H7 (cell line): ENCODE measurements around the gene TMUB1. TPM values are rescaled to one million over a fixed set of nuclear protein-coding genes. Genes with fewer than 3 reads are reported as not detected.

ENCODE experiments used
- DNase-seq: peaks from one replicate; pipeline ENCODE4 v3.0.0; 2012
- H3K27me3 ChIP-seq: 2 replicates; pipeline ENCODE4 v1.6.0; 2011; ENCODE audit warnings: mild to moderate bottlenecking, low read length; ENCODE audit not compliant: control insufficient read depth, insufficient read depth
- H3K36me3 ChIP-seq: replicated peaks from 2 replicates; pipeline ENCODE4 v1.5.1; 2011; ENCODE audit warnings: low read length; ENCODE audit not compliant: control insufficient read depth, insufficient read depth
- H3K4me3 ChIP-seq: 2 replicates; pipeline ENCODE4 v1.5.1; 2011; ENCODE audit warnings: low read depth, mild to moderate bottlenecking, control low read depth, low read length, moderate library complexity; ENCODE audit not compliant: insufficient read depth
- total RNA-seq: library from RNA; depleted of rRNA; stranded (reverse); fragments of >200 nt; shearing (Covaris generic); gene quantifications from 2 replicates; pipeline ENCODE4 v1.2.3, GENCODE V29; 2014

The TMUB1 gene
- total RNA-seq, 1 experiment from 2014 or later: 73.4 TPM

DNA sequence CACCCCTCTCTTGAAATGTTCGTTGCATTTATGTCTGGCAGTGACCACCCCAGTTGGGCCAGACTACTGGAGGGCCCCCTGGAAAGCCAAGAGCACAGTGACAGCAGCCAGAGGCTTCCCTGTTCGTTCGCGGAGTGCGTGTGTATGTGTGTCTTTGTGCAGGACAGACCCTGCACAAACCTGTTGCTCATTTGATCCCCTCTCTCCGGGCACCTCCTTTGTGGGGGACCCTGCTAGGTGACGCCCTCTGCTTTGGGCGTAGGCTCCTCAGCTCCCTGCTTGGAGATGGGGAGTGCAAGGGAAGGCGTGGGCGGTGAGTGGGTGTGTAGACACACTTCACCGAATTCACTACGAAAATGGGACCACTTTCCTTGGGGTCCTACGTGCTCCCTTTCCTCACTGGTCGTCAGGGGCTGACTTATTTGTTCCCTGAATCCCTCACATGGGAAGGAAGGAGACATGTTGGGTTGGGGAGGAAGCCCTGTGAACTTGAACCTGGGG lies 41.7 kb upstream of the TMUB1 start:
- peak overlapping the region; percentile 47; the same call in 1 of the 2 replicates for H3K4me3 ChIP-seq
- no peak for DNase-seq
- H3K27me3 ChIP-seq: peaks cover 3% of the 10 kb centered on the region; the same call in 1 of the 2 replicates
- peaks cover 7% of the 10 kb centered on the region for H3K36me3 ChIP-seq

- Histone ChIP-seq H3K4me3 (no peak overlapping the region), H3K36me3 (peaks cover 8% of the 10 kb centered on the region), H3K27me3 (peaks cover 3% of the 10 kb centered on the region; the same call in 1 of the 2 replicates)
- DNase-seq: no peak
Measured at GRCh38 chr7:151124481-151124880, 41.2 kb upstream of the TMUB1 start.

- H3K36me3 ChIP-seq: peaks cover 13% of the 10 kb centered on the region
- peak; percentile 97 for DNase-seq
- H3K27me3 ChIP-seq: peaks cover 3% of the 10 kb centered on the region; the same call in 1 of the 2 replicates
- H3K4me3 ChIP-seq: no peak overlapping the region
Measured at GRCh38 chr7:151123822-151124464, 40.6 kb upstream of the TMUB1 start.

DNA sequence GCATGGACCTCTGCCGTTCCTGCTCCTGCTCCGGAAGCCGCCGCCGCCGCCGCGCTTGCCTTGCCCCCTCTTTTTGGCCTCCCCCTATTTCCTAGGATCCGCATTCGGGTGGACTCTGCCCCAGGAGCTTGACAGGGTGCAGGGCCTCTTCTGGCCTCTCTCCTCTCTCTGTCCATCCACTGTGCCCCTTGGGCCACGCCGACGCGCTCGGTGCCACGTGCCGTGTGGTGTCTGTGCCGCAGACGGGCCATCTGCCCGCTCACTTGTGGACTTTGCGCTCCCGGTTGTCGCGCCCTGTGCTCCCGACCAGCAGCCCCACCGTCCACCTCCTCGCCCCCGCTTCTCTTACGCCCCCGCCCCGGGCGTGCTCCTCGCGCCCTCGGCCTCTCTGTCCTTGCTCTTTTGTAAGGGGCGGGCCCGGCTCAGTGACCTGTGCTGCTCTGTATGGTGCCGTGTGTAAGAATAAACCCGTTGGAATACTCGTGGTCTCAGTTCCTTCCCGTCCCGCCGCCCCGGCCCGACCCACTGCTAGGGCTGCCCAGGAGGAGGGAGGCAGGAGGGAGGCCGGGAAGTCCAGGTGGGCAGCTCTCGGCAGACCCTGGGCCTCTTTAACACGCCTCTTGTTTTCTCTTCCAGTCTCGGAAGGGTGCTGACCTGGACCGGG lies 40.0 kb upstream of the TMUB1 start:
- DNase-seq: peak; percentile 71
- Histone ChIP-seq H3K36me3 (peaks cover 13% of the 10 kb centered on the region), H3K4me3 (no peak overlapping the region), H3K27me3 (peaks cover 3% of the 10 kb centered on the region; the same call in 1 of the 2 replicates)

DNA sequence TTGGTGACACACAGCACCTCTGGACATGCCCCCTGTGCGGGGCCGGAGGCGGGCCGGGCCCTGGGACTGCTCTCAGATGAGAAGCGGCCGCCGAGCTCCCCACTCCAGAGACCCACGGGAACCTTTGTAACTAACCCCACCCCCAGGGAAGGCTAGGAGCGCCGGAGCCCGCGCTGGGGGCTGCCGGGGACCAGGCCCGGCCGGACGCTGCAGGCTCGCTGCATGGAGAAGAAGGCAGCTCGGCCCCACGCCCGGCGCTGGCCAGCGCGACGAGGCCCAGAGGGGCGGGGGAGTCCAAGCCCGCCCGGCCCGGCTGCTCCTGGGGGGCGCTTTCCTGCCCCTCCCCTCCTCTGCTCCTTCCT lies 39.5 kb upstream of the TMUB1 start:
- H3K27me3 ChIP-seq: peaks cover 3% of the 10 kb centered on the region; the same call in 1 of the 2 replicates
- no peak overlapping the region for H3K4me3 ChIP-seq
- peak; percentile 71 for DNase-seq
- H3K36me3 ChIP-seq: peaks cover 12% of the 10 kb centered on the region

DNA sequence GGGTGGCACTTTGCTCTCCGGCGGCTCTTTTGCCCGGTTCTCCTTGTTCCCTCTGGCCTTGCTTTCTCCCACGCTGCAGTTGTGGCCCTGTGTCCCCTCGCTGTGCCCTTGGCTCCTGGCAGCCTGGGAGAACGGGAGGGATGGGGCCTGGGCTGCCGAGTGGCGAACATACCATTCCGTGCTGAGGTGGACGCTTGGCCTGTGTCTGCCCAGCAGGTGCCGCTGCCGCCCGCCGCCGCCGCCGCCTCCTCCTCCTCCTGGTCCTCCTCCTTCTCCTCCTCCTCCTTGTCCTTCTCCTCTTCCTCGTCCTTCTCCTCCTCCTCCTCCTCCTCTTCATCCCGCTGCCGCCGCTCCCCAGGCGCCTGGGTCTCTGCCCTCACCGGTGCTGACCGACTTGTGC lies 39.0 kb upstream of the TMUB1 start:
- H3K4me3 ChIP-seq: no peak overlapping the region
- H3K36me3 ChIP-seq: peaks cover 12% of the 10 kb centered on the region
- DNase-seq: peak; percentile 80
- H3K27me3 ChIP-seq: peaks cover 3% of the 10 kb centered on the region; the same call in 1 of the 2 replicates

- no peak for DNase-seq
- H3K36me3 ChIP-seq: peaks cover 12% of the 10 kb centered on the region
Measured at GRCh38 chr7:151121380-151122170, 38.3 kb upstream of the TMUB1 start.

GRCh38 chr7:151120896-151121295 lies 37.6 kb upstream of the TMUB1 start:
- H3K27me3 ChIP-seq: peaks cover under 1% of the 10 kb centered on the region; the same call in 1 of the 2 replicates
- DNase-seq: no peak
- no peak overlapping the region for H3K4me3 ChIP-seq
- peaks cover 12% of the 10 kb centered on the region for H3K36me3 ChIP-seq

More at GRCh38 chr7:151121380-151122170, 38.3 kb upstream of the TMUB1 start:
- H3K27me3 ChIP-seq: no peaks in the 10 kb centered on the region; the same call in 1 of the 2 replicates
- H3K4me3 ChIP-seq: no peak overlapping the region

DNA sequence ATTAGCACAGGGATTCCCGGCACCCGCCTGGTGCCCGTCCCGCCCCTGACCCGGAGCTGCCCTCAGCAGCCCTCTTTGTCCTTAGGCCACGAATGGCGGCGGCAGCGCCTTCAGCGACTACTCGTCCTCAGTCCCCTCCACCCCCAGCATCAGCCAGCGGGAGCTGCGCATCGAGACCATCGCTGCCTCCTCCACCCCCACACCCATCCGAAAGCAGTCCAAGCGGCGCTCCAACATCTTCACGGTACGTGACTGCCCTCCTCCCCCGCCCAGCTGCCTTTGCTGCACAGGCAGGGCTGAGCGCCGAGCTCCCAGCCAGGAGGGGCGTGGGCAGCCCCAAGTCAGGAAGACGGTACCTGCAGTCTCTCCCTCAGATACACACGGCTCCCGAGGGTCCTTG lies 36.6 kb upstream of the TMUB1 start:
- no peak for DNase-seq
- peaks cover 3% of the 10 kb centered on the region; the same call in 1 of the 2 replicates for H3K27me3 ChIP-seq
- no peak overlapping the region for H3K4me3 ChIP-seq
- H3K36me3 ChIP-seq: peaks cover 12% of the 10 kb centered on the region

GRCh38 chr7:151119055-151119415 lies 35.7 kb upstream of the TMUB1 start:
- no peak for DNase-seq

DNA sequence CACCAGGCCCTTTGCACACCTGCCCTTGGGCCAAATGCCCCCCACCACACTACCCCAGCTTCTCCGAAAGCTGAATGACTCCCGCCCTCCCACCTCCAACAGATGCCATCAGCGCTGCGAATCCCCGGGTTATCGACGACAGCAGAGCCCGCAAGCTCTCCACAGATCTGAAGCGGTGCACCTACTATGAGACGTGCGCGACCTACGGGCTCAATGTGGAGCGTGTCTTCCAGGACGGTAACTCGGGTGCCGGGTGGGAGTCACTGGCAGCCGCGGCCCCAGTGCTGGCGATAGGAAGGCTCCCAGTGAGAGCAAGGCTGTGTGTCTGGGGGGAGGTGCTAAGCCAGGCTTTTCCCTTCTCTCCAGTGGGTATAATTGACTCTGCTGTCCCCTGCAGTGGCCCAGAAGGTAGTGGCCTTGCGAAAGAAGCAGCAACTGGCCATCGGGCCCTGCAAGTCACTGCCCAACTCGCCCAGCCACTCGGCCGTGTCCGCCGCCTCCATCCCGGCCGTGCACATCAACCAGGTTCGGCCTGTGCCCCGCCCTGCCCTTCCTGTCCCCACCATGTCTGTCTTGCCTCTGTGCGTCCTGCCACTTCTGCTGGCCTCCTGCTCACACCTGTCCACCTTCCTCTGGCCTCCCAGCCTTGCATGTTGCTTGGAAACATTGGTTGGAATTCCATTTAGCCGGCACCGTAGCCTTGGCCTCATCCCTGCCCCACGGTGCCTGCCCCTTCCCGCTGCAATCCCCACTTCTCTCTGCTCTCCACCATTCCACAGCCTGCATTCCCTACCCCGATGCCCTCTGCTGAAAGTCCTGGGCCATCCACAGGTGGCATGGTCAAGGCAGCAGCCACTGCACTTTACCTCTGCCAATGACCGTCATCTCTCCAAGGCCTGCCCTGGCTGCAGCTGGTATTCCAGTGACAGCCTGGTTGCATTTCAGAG lies 35.1 kb upstream of the TMUB1 start:
- DNase-seq: no peak
- Histone ChIP-seq H3K36me3 (peaks cover 11% of the 10 kb centered on the region), H3K27me3 (peaks cover 3% of the 10 kb centered on the region; the same call in 1 of the 2 replicates), H3K4me3 (no peak overlapping the region)

More at GRCh38 chr7:151119055-151119415, 35.7 kb upstream of the TMUB1 start:
- H3K4me3 ChIP-seq: no peak overlapping the region
- H3K27me3 ChIP-seq: peaks cover 3% of the 10 kb centered on the region; the same call in 1 of the 2 replicates
- peaks cover 11% of the 10 kb centered on the region for H3K36me3 ChIP-seq

DNA sequence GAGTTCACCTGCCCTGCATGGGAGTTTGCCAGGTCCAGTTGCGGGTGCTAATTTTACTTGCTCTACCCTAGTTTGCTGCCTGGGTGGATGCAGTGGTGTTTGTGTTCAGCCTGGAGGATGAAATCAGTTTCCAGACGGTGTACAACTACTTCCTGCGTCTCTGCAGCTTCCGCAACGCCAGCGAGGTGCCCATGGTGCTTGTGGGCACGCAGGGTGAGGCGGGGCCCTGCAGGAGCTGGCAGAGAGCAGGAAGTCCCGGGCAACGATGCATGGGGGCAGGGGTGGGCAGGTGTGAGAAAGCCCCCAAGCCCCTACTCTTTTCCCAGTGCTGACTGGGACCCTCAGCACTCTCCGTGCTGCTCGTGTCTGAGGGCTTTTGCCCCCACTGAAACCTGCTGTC lies 34.3 kb upstream of the TMUB1 start:
- Histone ChIP-seq H3K4me3 (no peak overlapping the region), H3K27me3 (peaks cover 3% of the 10 kb centered on the region; the same call in 1 of the 2 replicates), H3K36me3 (peaks cover 11% of the 10 kb centered on the region)
- DNase-seq: no peak

DNA sequence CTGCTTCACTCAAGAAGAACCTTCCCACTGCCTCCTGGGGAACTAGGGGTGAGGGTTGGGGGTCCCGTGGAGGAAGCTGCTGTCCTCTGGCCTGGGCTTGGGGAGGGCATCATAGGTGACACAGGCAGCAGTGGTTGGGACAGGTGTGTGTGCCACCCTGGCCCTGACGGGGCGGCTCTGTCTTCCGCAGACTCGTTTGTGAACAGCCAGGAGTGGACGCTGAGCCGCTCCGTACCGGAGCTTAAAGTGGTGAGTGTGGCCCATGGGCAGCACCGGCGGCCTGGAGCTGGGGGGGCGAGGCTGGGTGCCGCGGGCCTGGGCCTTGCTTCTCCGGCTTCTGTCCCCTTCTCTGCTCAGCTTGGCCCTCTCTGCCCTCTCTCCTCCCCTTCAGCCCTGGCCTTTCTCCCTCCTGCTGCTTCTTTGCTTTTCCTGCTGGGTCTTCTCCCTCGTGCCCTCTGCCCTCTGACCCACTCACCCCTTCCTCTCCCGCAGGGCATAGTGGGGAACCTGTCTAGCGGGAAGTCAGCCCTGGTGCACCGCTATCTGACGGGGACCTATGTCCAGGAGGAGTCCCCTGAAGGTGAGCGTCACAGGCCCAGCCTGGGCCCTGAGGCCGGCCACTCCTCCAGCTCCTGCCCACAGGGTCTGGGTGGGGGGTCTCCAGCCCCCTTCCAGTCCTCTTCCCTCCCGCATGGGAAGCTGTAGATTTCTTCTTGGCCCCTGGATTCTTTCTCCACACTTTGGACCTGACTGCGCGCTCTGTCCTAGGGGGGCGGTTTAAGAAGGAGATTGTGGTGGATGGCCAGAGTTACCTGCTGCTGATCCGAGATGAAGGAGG lies 33.5 kb upstream of the TMUB1 start:
- peaks cover 3% of the 10 kb centered on the region; the same call in 1 of the 2 replicates for H3K27me3 ChIP-seq
- DNase-seq: no peak
- H3K36me3 ChIP-seq: peaks cover 11% of the 10 kb centered on the region
- no peak overlapping the region for H3K4me3 ChIP-seq
